K562 (cell line): Measurements from ENCODE around the gene ASB2. TPM values are rescaled to one million over a fixed set of nuclear protein-coding genes. Genes with fewer than 3 reads are reported as not detected.

Experiments used
- CEBPB ChIP-seq: fragments of 450-650 bp; IDR thresholded peaks from 2 replicates; pipeline ENCODE4 v1.6.1; 2016; ENCODE audit warnings: missing genetic modification characterization, missing compliant biosample characterization
- POLR2AphosphoS5 ChIP-seq: IDR thresholded peaks from 2 replicates; pipeline ENCODE4 v1.6.1; 2011; ENCODE audit warnings: mild to moderate bottlenecking, low read depth, low read length, moderate library complexity; ENCODE audit not compliant: control insufficient read depth, insufficient read depth
- RAD21 ChIP-seq, 2 experiments: fragments of 250-450 bp in 1 of 2; fragments of 450-650 bp in 1 of 2; sonication (Bioruptor Pico) in 1 of 2; formaldehyde crosslinking in 1 of 2; IDR thresholded peaks in 1 of 2; conservative IDR thresholded peaks in 1 of 2; 2 replicates each; pipeline versions ENCODE4 v1.4.0 to v1.8.0; 2020 to 2022; ENCODE audit warnings: mild to moderate bottlenecking in 2 of 2, moderate library complexity in 1 of 2
- SAP30 ChIP-seq: fragments of 200-600 bp; sonication (generic); IDR thresholded peaks from 2 replicates; pipeline ENCODE4 v1.6.1; 2012; ENCODE audit warnings: borderline replicate concordance, low read depth, mild to moderate bottlenecking, moderate library complexity, low read length, control low read depth, inconsistent platforms; ENCODE audit not compliant: insufficient read depth, poor library complexity, severe bottlenecking
- SMARCE1 ChIP-seq: fragments of 450-650 bp; IDR thresholded peaks from 2 replicates; pipeline ENCODE4 v1.7.1; 2016; ENCODE audit warnings: mild to moderate bottlenecking
- TAF15 ChIP-seq: fragments of 200-400 bp; formaldehyde crosslinking; IDR thresholded peaks from 2 replicates; pipeline ENCODE4 v1.6.1; 2017; ENCODE audit warnings: mild to moderate bottlenecking, low read depth, low read length, moderate library complexity
- ZNF3 ChIP-seq: fragments of 250-450 bp; sonication (Bioruptor Pico); IDR thresholded peaks from 2 replicates; pipeline ENCODE4 v1.5.0; 2021; ENCODE audit warnings: mild to moderate bottlenecking, moderate library complexity
- ZNF354B ChIP-seq: fragments of 250-450 bp; sonication (Bioruptor Pico); IDR thresholded peaks from 2 replicates; pipeline ENCODE4 v1.4.0; 2020
- ZNF41 ChIP-seq: fragments of 250-450 bp; sonication (Bioruptor Pico); conservative IDR thresholded peaks from 2 replicates; pipeline ENCODE4 v1.4.0; 2020; ENCODE audit warnings: mild to moderate bottlenecking
- polyA plus RNA-seq, 8 experiments: library from polyadenylated mRNA; depleted of rRNA in 4 of 8; stranded (reverse) in 5 of 8; unstranded in 3 of 8; fragments of >200 nt; fragmentation: Nextera tagmentation in 2 of 8; fragmentation: Illumina TruSeq in 1 of 8; extraction: Ambion mirVana in 2 of 8; extraction: Trizol in 1 of 8; gene quantifications; 2 replicates each; pipeline versions ENCODE4 v1.2.1 to v1.2.3, GENCODE V29; 2011 to 2014; ENCODE audit warnings: inconsistent platforms in 1 of 8, missing spikeins in 1 of 8
- total RNA-seq, 7 experiments: library from RNA; depleted of rRNA in 6 of 7; stranded (reverse); fragments of >200 nt in 6 of 7; fragmentation: Illumina TruSeq in 2 of 7; extraction: Trizol in 2 of 7; gene quantifications; 2 replicates each; pipeline versions ENCODE4 v1.2.1 to v1.2.3, GENCODE V29; 2011 to 2021; ENCODE audit warnings: low replicate concordance in 1 of 7
- TF ChIP-seq, protein P1 (sequence below): IDR thresholded peaks from 2 replicates; pipeline ENCODE4 v1.6.1; 2011; ENCODE audit warnings: borderline replicate concordance, low read depth, mild to moderate bottlenecking, moderate library complexity, low read length; ENCODE audit not compliant: insufficient read depth, poor library complexity, severe bottlenecking
- TF ChIP-seq, protein P2 (sequence below), 2 experiments: fragments of 450-650 bp; formaldehyde crosslinking in 1 of 2; IDR thresholded peaks; 2 replicates each; pipeline versions ENCODE4 v1.4.0 to v1.6.1; 2014 to 2020; ENCODE audit warnings: mild to moderate bottlenecking in 2 of 2, borderline replicate concordance in 1 of 2, low read depth in 1 of 2
- TF ChIP-seq, protein P3 (sequence below): sonication (generic); formaldehyde crosslinking; IDR thresholded peaks from 2 replicates; pipeline ENCODE4 v1.9.0; 2022; ENCODE audit warnings: mild to moderate bottlenecking, missing genetic modification reagents
- TF ChIP-seq, protein P4 (sequence below): sonication (generic); formaldehyde crosslinking; IDR thresholded peaks from 2 replicates; pipeline ENCODE4 v1.8.0; 2022; ENCODE audit warnings: mild to moderate bottlenecking, missing genetic modification reagents

The ASB2 gene
- total and polyA plus RNA-seq, 9 of the 15 experiments (the other 6 are each of a cell fraction or from before 2014, with no cell fraction given): not detected

DNA sequence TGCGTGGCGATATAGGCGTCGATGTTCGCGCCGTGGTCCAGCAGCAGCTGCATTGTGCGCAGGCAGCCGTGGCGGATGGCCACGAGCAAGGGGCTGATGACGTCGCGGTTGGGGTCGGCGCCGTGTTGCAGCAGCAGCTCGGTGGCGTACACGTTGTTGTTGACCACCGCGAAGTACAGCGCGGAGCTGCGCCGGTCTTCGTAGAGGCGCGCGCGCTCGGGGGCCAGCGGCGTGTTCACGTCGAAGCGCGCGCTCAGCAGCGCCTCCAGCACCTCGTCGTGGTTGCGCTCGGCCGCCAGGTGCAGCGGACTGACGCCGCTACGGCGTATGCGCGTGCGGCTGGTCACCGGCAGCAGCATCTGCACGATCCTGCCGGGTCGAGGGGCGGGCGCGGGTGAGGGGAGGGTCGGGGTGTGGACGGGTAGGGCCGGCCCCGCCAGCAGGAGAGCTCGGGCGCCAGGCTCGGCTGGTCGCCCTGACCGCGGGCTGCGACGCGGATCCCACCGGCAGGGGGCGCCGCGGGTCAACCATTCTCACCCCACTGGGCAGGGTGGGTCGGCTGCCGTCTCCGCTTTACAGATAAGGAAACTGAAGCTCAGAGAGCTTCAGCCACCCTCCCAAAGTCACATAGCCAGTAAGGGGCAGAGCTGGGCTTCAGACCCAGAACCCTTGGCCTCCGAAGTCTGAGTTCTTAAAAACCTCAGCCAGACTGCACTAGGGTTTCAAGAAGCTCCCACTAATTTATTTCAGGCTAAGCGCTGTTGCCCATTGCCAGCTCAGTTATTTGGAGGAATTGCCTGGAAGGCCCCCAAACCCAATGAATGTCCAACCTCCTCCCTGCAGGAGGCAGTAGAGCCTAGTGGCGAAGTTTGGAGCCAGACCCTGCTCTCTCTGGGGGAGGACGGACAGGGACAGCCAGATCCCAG, 36.8 kb downstream of the ASB2 start (continued):
- TF ChIP-seq, protein P1, sequence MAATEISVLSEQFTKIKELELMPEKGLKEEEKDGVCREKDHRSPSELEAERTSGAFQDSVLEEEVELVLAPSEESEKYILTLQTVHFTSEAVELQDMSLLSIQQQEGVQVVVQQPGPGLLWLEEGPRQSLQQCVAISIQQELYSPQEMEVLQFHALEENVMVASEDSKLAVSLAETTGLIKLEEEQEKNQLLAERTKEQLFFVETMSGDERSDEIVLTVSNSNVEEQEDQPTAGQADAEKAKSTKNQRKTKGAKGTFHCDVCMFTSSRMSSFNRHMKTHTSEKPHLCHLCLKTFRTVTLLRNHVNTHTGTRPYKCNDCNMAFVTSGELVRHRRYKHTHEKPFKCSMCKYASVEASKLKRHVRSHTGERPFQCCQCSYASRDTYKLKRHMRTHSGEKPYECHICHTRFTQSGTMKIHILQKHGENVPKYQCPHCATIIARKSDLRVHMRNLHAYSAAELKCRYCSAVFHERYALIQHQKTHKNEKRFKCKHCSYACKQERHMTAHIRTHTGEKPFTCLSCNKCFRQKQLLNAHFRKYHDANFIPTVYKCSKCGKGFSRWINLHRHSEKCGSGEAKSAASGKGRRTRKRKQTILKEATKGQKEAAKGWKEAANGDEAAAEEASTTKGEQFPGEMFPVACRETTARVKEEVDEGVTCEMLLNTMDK: peak; percentile 65
- no peak for TF ChIP-seq ZNF3 (CRISPR knock-in tag)
- peak; percentile 38 to 60; a peak in 3 of 4 replicates for TF ChIP-seq RAD21 (CRISPR knock-in tag; conservative IDR thresholded peaks at IDR 0.05 in 1 of 2, IDR thresholded peaks at IDR 0.05 in 1 of 2)
- TF ChIP-seq, protein P2, sequence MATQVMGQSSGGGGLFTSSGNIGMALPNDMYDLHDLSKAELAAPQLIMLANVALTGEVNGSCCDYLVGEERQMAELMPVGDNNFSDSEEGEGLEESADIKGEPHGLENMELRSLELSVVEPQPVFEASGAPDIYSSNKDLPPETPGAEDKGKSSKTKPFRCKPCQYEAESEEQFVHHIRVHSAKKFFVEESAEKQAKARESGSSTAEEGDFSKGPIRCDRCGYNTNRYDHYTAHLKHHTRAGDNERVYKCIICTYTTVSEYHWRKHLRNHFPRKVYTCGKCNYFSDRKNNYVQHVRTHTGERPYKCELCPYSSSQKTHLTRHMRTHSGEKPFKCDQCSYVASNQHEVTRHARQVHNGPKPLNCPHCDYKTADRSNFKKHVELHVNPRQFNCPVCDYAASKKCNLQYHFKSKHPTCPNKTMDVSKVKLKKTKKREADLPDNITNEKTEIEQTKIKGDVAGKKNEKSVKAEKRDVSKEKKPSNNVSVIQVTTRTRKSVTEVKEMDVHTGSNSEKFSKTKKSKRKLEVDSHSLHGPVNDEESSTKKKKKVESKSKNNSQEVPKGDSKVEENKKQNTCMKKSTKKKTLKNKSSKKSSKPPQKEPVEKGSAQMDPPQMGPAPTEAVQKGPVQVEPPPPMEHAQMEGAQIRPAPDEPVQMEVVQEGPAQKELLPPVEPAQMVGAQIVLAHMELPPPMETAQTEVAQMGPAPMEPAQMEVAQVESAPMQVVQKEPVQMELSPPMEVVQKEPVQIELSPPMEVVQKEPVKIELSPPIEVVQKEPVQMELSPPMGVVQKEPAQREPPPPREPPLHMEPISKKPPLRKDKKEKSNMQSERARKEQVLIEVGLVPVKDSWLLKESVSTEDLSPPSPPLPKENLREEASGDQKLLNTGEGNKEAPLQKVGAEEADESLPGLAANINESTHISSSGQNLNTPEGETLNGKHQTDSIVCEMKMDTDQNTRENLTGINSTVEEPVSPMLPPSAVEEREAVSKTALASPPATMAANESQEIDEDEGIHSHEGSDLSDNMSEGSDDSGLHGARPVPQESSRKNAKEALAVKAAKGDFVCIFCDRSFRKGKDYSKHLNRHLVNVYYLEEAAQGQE (IDR thresholded peaks at IDR 0.05; ENCODE audit: borderline replicate concordance): peak; percentile 60; the same call in 1 of the 2 replicates
- TF ChIP-seq, protein P2 (CRISPR knock-in tag; IDR thresholded peaks at IDR 0.05; ENCODE audit: low read depth): no peak
- no peak for TF ChIP-seq TAF15
- TF ChIP-seq ZNF354B (CRISPR knock-in tag): no peak
- no peak for TF ChIP-seq CEBPB (tag)
- TF ChIP-seq SMARCE1: no peak
- no peak for TF ChIP-seq ZNF41 (CRISPR knock-in tag)
- TF ChIP-seq SAP30: no peak
- TF ChIP-seq, protein P3, sequence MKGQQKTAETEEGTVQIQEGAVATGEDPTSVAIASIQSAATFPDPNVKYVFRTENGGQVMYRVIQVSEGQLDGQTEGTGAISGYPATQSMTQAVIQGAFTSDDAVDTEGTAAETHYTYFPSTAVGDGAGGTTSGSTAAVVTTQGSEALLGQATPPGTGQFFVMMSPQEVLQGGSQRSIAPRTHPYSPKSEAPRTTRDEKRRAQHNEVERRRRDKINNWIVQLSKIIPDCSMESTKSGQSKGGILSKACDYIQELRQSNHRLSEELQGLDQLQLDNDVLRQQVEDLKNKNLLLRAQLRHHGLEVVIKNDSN: no peak
- TF ChIP-seq, protein P4, sequence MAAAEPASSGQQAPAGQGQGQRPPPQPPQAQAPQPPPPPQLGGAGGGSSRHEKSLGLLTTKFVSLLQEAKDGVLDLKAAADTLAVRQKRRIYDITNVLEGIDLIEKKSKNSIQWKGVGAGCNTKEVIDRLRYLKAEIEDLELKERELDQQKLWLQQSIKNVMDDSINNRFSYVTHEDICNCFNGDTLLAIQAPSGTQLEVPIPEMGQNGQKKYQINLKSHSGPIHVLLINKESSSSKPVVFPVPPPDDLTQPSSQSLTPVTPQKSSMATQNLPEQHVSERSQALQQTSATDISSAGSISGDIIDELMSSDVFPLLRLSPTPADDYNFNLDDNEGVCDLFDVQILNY (CRISPR knock-in tag): no peak
- TF ChIP-seq POLR2AphosphoS5: no peak
